OCI-LY7 (cell line): ENCODE results near the gene METTL8. TPM values are rescaled to one million over a fixed set of nuclear protein-coding genes. Genes with fewer than 3 reads are reported as not detected.

Source experiments
- BruUV-seq: library from RNA; stranded (reverse); fragments of 400-500 nt; replicated peaks from 2 replicates; lab custom pipeline; 2021; lab: Mats Ljungman, UMichigan
- CTCF ChIA-PET: fragments of 300-600 bp; sonication (Branson Sonifier 250); formaldehyde crosslinking; loops from one replicate; lab custom pipeline; 2022; ENCODE audit warnings: antibody characterized with exemption; ENCODE audit not compliant: unreplicated experiment; lab: Charles Lee
- POLR2A ChIA-PET: fragments of 300-600 bp; sonication (Branson Sonifier 250); formaldehyde crosslinking; loops from one replicate; lab custom pipeline; 2022; ENCODE audit warnings: antibody characterized with exemption; lab: Charles Lee
- DNase-seq: peaks from one replicate; pipeline ENCODE4 v3.0.0-alpha.2; 2015; ENCODE audit warnings: low spot score
- H2AFZ ChIP-seq: fragments of 200-600 bp; sonication (generic), shearing (Covaris generic); 2 replicates; pipeline ENCODE4 v1.6.1; 2014; ENCODE audit warnings: mild to moderate bottlenecking, antibody characterized with exemption, low read length, moderate library complexity
- H3K27ac ChIP-seq: fragments of 200-600 bp; sonication (generic); 2 replicates; pipeline ENCODE4 v1.5.1; 2014; ENCODE audit warnings: mixed run types, low read depth, mild to moderate bottlenecking, moderate library complexity, low read length, inconsistent platforms; ENCODE audit not compliant: poor library complexity, severe bottlenecking
- H3K36me3 ChIP-seq: fragments of 200-600 bp; sonication (generic); 2 replicates; pipeline ENCODE4 v1.6.1; 2014; ENCODE audit warnings: mild to moderate bottlenecking, antibody characterized with exemption, low read length, moderate library complexity, mixed read lengths; ENCODE audit not compliant: insufficient read depth
- H3K4me1 ChIP-seq: fragments of 200-600 bp; sonication (generic); 2 replicates; pipeline ENCODE4 v1.5.1; 2014; ENCODE audit warnings: mild to moderate bottlenecking, low read length; ENCODE audit not compliant: insufficient read depth, poor library complexity, severe bottlenecking
- H3K4me2 ChIP-seq: fragments of 200-600 bp; sonication (generic); 2 replicates; pipeline ENCODE4 v1.6.1; 2014; ENCODE audit warnings: mild to moderate bottlenecking, low read length
- H3K4me3 ChIP-seq: fragments of 200-600 bp; sonication (generic); 2 replicates; pipeline ENCODE4 v1.5.1; 2014; ENCODE audit warnings: mild to moderate bottlenecking, low read depth, low read length; ENCODE audit not compliant: poor library complexity, severe bottlenecking
- H3K79me2 ChIP-seq: fragments of 200-600 bp; sonication (generic); 2 replicates; pipeline ENCODE4 v1.6.1; 2016; ENCODE audit warnings: low read depth, mild to moderate bottlenecking, low read length, moderate library complexity, mixed read lengths; ENCODE audit not compliant: insufficient read depth
- H3K9me2 ChIP-seq: fragments of 200-600 bp; sonication (generic); 2 replicates; pipeline ENCODE4 v1.6.1; 2016; ENCODE audit warnings: mild to moderate bottlenecking, low read length, mixed read lengths; ENCODE audit not compliant: insufficient read depth
- H3K9me3 ChIP-seq: fragments of 200-600 bp; sonication (generic); 2 replicates; pipeline ENCODE4 v1.6.1; 2014; ENCODE audit warnings: mild to moderate bottlenecking, mixed run types, low read length, mixed read lengths
- H4K20me1 ChIP-seq: fragments of 200-600 bp; sonication (generic); 2 replicates; pipeline ENCODE4 v1.6.1; 2014; ENCODE audit warnings: mild to moderate bottlenecking, antibody characterized with exemption, low read length, moderate library complexity, mixed read lengths; ENCODE audit not compliant: insufficient read depth
- EZH2phosphoT487 ChIP-seq: fragments of 200-600 bp; sonication (generic); IDR thresholded peaks from 2 replicates; pipeline ENCODE4 v1.6.1; 2018; ENCODE audit warnings: low read depth, borderline replicate concordance, mild to moderate bottlenecking, mixed run types, antibody characterized with exemption, low read length, moderate library complexity, mixed read lengths
- intact Hi-C: fragments of 100-400 bp; cut with micrococcal nuclease; formaldehyde crosslinking; loops from one replicate; pipeline ENCODE4 v1.10.0; 2022; ENCODE audit not compliant: unreplicated experiment
- total RNA-seq, 2 experiments: library from RNA; depleted of rRNA in 1 of 2; stranded (reverse); fragments of >200 nt in 1 of 2; shearing (Covaris generic) in 1 of 2; gene quantifications; 2 replicates each; pipeline ENCODE4 v1.2.3, GENCODE V29; 2014 to 2022
- TF ChIP-seq, protein P1 (sequence below): fragments of 200-600 bp; sonication (generic); conservative IDR thresholded peaks from 2 replicates; pipeline ENCODE4 v1.5.1; 2014; ENCODE audit warnings: mild to moderate bottlenecking, antibody characterized with exemption, low read length, moderate library complexity, mixed read lengths

METTL8 gene
- total RNA-seq, 2 experiments from 2014 or later: 11.8 to 33.0 TPM

- Histone ChIP-seq H3K27ac (no peak overlapping the region), H3K4me1 (peaks cover 78% of the 10 kb centered on the region), H2AFZ (no peak overlapping the region), H3K4me3 (no peak overlapping the region), H4K20me1 (no peaks in the 10 kb centered on the region), H3K9me2 (no peaks in the 10 kb centered on the region), H3K4me2 (no peak overlapping the region), H3K79me2 (peaks cover 16% of the 10 kb centered on the region; the same call in 1 of the 2 replicates), H3K9me3 (no peaks in the 10 kb centered on the region), H3K36me3 (peaks cover 4% of the 10 kb centered on the region; the same call in 1 of the 2 replicates)
- POLR2A ChIA-PET: interaction anchor here (1.0 kb wide), 2 partner anchors 10 to 12 kb away, joined by 3 to 4 read pairs; no protein-coding TSS in a partner anchor
- intact Hi-C loops: no loop called here
- no peak for TF ChIP-seq EZH2phosphoT487
- TF ChIP-seq, protein P1, sequence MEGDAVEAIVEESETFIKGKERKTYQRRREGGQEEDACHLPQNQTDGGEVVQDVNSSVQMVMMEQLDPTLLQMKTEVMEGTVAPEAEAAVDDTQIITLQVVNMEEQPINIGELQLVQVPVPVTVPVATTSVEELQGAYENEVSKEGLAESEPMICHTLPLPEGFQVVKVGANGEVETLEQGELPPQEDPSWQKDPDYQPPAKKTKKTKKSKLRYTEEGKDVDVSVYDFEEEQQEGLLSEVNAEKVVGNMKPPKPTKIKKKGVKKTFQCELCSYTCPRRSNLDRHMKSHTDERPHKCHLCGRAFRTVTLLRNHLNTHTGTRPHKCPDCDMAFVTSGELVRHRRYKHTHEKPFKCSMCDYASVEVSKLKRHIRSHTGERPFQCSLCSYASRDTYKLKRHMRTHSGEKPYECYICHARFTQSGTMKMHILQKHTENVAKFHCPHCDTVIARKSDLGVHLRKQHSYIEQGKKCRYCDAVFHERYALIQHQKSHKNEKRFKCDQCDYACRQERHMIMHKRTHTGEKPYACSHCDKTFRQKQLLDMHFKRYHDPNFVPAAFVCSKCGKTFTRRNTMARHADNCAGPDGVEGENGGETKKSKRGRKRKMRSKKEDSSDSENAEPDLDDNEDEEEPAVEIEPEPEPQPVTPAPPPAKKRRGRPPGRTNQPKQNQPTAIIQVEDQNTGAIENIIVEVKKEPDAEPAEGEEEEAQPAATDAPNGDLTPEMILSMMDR: no peak
- CTCF ChIA-PET: no interaction called here
- DNase-seq: no peak
- no TSS peak for BruUV-seq
Observed at GRCh38 chr2:171391532-171391931, 42.3 kb downstream of the METTL8 start.

DNA sequence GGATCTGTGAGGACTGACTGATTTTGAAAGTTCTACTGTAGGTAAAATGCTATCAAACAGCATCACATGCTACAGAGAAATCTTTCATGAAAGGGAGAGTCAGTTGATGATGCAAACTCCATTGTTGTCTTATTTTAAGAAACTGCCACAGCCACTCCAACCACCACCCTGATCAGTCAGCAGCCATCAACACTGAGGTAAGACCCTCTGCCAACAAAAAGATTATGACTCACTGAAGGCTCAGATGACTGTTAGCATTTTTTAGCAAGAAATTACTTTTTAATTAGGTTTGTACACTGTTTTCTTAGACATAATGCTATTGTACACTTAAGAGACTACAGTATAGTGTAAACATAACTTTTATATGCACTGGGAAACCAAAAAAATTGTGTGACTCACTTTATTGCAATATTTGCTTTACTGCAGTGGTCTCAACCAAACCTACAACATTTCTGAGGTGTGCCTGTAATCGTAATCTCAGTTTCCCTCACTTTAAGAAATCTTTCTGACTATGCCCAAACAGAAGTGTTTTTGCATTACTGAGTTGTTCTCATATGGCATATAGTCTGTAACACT lies 42.8 kb downstream of the METTL8 start:
- Histone ChIP-seq H3K36me3 (peaks cover 4% of the 10 kb centered on the region; the same call in 1 of the 2 replicates), H3K4me2 (no peak overlapping the region), H3K27ac (no peak overlapping the region), H2AFZ (no peak overlapping the region), H3K79me2 (peaks cover 16% of the 10 kb centered on the region; the same call in 1 of the 2 replicates), H3K4me1 (peaks cover 83% of the 10 kb centered on the region), H3K4me3 (no peak overlapping the region), H3K9me3 (no peaks in the 10 kb centered on the region), H4K20me1 (no peaks in the 10 kb centered on the region), H3K9me2 (no peaks in the 10 kb centered on the region)
- intact Hi-C loops: no loop called here
- DNase-seq: no peak
- ChIA-PET POLR2A (interaction anchor here (1.0 kb wide), 1 partner anchor 10 kb away, joined by 4 read pairs; no protein-coding TSS in a partner anchor), CTCF (no interaction called here)
- TF ChIP-seq EZH2phosphoT487: no peak
- TF ChIP-seq, protein P1: no peak
- BruUV-seq: no TSS peak

GRCh38 chr2:171389780-171390179 lies 44.0 kb downstream of the METTL8 start:
- Histone ChIP-seq H3K79me2 (peaks cover 8% of the 10 kb centered on the region; the same call in 1 of the 2 replicates), H3K27ac (peak overlapping the region; percentile 78), H3K4me3 (no peak overlapping the region), H4K20me1 (no peaks in the 10 kb centered on the region), H3K36me3 (peaks cover 4% of the 10 kb centered on the region; the same call in 1 of the 2 replicates), H3K4me1 (peaks cover 92% of the 10 kb centered on the region), H2AFZ (peak overlapping the region; percentile 6; the same call in 1 of the 2 replicates), H3K4me2 (peak overlapping the region; percentile 73), H3K9me2 (no peaks in the 10 kb centered on the region), H3K9me3 (no peaks in the 10 kb centered on the region)
- BruUV-seq: no TSS peak
- POLR2A ChIA-PET: interaction anchor here (0.7 to 2.2 kb wide), 15 partner anchors 9 to 227 kb away, joined by 3 to 23 read pairs (median 6); no protein-coding TSS in a partner anchor
- CTCF ChIA-PET: interaction anchor here (1.3 kb wide), 2 partner anchors 9 to 16 kb away, joined by 4 read pairs; no protein-coding TSS in a partner anchor
- peak; percentile 49 for DNase-seq
- TF ChIP-seq, protein P1: no peak
- TF ChIP-seq EZH2phosphoT487: no peak
- intact Hi-C loops: no loop called here
